ENCODE data around the gene PUDP.
"Not testable (repeated sequence)": the region's sequence is repeated elsewhere in the genome, so short reads cannot be mapped to it uniquely, and the experiment has no call there.

The PUDP gene

DNA sequence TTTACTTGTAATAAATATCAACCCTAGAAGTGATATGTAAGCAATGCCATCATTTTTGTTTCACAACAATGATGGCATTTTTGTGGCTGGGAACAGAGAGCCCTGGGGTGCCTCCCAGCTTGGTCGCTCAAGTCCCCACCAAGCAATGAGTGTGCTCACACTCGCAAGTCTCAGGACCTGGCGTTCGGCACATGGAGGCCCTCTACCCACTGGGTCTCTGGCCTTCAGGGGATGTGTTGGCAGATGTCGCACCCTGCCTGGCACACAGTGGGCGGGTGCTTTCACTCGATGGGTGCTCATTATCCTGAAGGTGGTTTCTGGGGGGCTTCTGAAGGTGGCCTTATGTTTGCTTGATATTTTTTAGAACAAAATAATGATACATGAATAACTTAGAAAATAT, 75.1 kb downstream of the PUDP start:
- DNase-seq, result no peak

DNA sequence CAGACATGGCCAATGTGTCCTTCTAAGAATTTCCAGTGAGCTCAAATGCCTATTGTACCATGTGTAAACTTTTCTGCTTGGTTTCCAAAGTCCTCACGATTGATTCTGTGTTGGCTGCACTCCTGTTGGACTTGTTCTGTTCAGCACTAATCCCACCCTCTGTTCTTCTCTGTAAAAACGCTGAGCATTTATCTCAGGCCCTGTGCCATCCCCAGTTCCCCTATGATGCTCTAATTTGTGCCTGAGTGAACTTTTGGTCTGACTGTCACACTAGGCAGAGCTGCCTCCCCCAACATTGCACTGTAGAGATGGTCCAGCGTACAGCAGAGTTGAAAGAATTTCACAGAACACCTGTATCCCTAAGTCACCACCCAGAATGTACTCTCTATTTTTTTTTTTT, 76.6 kb downstream of the PUDP start:
- DNase-seq, result no peak

DNA sequence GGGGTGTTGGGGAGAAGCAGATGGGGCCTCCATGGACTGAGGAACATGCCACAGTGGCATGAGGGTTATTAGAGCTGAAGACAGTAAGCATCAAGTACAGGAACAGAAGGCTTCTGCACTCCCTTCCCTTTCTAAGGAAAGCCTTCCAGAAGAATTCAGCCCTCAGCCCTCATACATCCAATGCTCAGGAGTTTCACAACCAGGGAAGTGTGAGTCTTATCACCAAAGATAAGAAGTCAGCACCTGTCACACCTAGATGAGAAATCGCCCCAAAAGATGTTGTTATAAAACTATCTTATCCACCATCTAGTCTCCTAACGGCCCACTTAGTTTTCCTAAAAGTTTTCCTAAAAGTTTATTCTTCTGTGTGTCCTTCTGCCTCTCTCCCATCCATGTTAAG, 78.4 kb downstream of the PUDP start:
- DNase-seq, result no peak

DNA sequence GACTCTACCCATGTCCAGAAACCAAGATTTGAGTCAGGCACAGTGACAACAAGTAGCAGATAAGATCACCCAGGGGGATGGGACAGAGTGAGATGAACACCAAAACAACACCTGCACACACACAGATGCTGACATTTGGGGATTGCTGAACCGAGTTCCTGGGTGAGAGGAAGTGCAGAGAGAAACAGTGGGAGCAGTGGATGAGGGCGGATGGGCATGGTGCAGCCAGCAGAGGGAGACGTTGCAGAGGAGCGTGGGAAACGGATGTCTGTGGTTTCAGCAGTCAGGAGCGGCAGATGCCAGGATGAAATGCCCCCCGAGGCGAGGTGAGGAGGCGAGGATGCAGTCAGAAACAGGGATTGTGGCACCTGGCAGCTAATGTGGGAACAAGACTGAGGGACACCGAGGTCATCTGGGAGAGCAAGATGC, 79.0 kb downstream of the PUDP start:
- peak; percentile 7 for DNase-seq

DNA sequence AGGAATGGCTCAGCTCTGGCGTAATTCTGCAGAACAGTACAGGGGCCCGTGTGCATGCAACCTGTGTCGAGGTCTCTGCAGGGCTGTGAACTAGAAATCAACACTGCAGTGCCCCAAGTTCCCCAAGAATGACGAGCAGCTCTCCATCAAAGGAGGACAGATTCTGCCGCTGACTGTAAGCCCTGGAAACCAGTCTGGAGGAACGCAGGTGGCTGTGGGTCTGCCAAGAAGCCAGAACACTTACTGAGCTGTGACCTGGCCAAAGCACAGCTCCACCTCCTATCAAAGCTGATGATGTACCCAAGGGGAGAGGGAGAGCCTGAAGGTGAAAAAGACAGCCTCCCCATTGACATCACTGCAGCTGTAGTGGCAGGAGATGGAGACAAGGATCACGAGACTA, 80.7 kb downstream of the PUDP start:
- DNase-seq, result no peak

DNA sequence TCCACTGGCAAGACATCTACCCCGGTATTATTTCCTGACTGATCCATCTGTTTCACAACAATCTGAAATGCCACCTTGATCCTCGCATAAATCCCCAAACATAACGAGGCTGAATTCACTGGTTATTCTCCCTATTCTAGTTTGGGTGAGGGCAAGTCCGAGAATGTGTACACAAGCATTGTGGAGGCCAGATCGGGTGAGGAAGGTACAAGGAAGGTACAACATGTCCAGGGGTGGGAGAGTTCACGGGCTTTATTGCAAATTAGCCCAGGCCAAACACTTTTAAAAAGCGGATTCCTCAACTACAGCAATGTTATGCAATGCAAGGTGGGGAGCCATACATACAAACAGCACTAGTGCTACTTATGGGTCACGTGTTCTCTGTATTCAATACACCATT, 82.5 kb downstream of the PUDP start:
- DNase-seq, result no peak

DNA sequence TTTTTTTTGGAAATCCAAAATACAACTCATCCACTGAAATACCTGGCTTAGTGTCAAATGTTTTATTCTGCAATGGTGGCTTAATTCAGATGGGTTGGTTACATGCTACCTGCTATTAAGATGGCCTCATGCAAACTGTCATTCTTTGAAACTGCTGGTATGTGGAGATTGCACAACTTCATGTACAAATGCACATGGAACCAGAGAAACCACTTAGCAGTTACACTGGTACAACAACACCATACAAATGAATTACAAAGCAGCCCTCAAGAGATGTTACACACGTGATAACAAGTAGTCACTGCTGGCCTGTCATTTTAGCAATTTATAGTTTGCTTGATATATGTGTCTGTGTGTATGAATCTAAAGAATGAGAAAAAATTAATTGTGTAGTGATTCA, 85.0 kb downstream of the PUDP start:
- no peak for DNase-seq

DNA sequence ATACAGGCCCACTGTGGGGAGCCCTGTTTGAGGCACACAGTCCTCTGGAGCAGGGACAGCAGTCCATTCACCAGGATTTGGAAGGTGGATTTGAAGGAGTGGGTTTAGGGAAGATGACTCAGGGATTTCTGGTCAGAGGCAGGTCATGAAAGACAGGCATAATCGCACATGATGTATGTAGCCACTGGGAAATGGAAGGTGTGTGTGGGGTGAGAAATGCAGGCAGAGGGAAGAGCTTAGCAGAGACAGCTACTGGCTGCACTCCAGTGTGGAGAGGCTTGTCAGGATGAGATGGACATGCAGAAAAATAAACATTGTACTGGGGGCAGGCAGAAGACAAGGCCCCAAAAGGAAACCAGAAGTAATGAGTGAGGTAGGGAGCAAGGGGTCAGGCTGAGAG, 85.7 kb downstream of the PUDP start:
- DNase-seq, result no peak

DNA sequence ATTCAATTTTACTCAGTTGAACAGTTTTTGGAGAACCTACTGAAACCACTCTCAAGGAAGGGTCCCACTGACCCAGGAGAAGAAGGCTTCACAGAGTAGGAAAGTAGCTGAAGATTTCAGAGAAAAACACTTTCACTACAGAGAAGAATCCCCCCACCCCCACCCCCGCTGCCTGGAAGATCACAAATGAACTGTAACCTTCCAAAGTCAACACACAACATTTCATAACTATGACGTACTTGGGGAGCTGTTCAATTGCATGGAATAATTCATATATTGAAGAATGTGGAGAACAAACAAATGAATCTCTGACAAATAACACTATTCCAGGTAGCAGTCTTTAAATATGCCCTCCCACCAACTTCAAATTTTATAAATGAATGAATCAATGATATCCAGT, 86.5 kb downstream of the PUDP start:
- no peak for DNase-seq

DNA sequence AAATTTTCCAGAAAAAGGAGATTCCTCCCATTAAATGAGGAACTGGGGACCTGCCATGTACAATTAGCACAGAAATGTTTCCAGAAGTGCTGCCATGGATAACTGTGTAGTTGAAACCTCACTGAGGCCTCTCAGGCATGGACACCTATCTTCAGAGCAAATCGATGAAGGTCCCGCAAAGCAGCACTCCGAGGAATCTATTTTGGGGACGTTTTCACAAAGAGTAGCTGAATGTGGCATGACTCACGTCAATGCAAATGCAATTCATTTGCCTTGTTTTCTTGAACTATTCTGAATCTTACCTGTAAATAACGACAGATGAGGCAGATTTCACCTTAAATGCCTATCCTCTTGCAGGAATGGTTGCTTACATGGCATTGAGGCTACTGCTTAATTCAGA, 87.5 kb downstream of the PUDP start:
- DNase-seq, result no peak

DNA sequence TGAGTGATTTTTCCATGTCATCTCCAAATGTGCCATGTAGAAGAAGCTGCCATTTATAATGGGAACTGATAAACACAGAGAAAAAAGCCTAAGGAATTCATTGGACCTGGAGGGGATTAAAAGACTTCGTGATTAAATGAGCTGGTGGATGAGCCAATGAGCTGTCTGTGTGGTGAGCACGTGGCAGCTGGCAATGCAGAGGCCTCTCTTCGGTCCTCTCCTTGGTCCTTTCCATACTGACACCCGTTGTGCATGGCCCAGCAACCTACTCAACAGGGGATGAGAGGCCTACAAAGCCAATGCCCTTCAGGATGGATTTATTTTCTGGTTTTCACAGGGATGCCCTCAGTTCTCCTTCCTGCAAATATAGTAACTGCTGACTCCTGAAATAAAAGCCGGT, 88.1 kb downstream of the PUDP start:
- DNase-seq, result no peak

DNA sequence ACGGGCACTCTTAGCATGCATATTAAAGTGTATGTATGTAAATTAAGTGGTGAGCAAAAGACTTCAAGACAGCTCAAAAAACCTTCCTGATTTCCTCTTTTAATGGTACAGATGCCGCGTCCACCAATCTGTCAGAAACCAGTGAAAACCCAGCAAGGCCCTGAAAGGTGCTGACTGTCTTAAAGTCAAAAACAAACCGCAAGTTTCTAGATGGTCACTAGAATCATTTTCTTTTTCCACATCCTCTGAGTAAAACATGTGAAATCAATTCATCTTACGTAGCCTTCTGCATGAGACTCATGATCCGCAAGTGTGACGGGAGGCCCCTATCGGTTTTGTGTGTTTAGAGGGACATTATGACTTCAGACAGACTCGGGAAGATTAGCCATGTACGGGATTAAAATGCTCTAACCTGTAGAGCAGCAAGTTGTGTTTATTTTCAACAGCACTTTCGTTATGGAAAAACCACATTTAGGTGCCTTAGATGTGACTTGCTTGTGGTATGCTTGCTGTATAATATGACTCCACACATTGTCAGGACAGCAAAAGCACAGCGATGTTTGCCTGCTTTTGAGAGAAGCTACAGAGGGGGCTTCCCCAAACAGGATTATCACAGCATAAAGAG, 88.6 kb downstream of the PUDP start:
- no peak for DNase-seq

DNA sequence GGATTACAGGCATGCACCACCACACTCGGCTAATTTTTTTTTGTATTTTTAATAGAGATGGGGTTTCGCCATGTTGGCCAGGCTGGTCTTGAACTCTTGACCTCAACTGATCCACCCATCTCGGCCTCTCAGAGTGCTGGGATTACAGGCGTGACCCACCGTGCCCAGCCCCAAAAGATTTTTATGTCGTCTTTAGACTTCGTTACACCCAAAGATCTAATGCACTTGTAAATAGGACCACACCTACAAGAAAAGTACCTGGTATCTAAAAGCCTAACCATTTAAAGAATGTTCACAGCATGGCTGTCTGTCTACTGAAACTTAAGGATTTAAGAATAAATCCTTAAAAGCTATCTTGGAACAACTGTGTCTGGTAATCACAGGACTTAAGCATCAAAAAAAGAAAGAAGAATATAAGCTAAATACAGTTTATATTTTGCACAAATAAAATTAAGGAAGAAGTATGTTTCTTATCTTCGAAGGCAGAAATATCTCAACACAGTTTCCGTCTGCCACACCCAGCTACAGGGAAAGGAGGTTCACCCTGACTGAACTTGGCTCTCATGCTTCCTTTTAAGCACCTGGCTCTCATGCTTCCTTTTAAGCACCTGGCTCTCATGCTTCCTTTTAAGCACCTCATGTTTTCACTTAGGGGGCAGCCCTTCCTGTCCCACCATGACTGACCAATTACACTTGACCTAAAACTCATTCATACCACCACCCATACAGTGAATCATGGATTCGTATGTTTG, 92.4 kb downstream of the PUDP start:
- DNase-seq, result no peak

DNA sequence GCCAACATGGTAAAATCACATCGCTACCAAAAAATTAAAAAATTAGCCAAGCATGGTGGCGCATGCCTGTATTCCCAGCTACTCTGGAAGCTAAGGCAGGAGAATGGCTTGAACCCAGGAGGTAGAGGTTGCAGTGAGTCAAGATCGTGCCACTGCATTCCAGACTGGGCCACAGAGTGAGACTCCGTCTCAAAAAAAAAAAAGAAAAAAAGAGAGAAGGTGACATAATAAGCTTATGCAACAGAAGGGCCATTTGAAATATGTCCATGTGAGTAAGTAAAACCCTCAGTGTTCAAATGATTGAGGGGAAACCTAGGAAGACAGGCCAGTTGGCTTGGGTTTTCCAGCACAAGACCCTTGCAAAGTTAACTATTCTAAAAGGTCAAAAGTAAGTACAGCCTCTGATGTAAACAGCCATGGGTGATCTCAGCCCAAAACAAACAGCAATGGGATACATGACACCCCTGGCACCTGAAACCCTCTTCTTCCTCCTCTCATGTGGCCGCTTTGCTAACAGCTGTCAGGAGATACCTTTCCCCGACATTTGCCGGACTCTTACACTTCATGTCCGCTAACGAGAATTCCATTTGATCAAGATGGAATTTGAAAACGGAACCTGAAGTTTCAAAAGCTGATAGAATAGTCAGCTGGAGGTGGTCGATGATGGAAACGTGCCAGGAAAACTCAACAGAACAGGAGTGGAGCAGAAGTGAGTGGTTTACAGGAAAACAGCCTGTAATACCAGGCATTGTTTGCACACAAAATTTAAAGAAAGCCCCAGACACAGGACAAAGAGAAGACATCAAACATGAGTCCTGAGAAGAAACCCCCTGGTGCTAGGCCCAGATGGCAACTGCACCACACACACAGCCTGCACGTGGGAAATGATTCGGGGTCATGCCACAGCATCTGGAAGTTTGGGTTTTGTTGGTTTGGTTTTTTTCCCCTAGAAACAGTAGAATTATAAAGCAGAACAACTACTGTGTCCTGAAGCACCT, 93.4 kb downstream of the PUDP start:
- DNase-seq, result no peak

DNA sequence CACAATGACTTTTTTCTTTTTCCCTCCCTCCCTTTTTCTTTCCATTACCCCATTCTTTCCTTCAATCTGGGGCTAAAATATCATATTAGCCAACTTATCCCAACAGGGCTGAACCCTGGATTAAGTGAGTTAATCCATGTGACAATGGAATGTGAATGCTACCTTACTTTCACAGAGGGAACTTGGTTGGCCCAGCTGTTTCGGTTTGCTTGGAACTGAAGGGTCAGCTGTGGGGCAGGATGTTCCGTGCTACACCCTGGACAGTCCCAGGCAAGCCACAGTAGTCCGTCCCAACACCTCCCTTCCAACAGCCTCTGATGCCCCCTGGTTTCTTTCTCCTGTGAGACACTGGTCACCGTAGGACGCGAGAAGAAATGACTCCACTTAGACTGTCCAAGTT, 95.4 kb downstream of the PUDP start:
- no peak for DNase-seq

DNA sequence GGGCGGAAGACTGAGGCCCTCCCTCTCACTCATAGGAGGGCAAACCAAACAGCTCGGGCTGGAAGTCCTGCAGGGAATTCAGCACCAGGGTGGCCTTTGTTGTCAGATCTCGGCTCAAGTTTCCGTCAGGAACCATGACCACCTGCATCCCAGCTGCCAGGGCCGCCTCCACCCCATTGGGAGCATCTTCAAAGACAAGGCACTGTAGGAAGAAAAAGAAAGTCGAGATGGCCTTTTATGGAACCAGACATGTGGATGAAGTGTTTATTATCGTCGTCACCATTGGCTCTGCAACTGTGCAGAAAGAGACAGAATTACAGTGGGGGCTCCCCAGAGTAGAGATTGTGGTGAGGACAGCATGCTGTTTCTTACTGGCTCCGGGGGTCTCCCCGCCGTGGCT, 97.7 kb downstream of the PUDP start:
- no peak for DNase-seq

DNA sequence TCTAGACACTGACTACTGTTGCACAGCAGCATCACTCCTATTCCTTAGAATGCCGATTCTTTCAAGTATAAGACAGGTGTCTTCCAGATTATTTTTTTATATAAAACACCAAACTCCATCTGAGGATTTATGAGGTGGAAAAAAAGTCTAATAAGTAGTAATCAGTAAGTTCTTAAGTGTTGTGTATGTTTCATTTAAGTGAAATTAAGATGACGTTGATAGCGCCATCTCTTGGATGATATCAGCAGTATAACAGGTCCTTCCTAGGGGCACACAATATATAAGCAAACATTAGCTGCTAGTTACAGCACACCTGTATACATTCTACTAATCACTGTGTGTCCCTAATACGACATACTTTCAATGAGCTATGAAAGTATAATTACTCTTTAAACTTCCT, 100.0 kb downstream of the PUDP start:
- DNase-seq, result no peak

DNA sequence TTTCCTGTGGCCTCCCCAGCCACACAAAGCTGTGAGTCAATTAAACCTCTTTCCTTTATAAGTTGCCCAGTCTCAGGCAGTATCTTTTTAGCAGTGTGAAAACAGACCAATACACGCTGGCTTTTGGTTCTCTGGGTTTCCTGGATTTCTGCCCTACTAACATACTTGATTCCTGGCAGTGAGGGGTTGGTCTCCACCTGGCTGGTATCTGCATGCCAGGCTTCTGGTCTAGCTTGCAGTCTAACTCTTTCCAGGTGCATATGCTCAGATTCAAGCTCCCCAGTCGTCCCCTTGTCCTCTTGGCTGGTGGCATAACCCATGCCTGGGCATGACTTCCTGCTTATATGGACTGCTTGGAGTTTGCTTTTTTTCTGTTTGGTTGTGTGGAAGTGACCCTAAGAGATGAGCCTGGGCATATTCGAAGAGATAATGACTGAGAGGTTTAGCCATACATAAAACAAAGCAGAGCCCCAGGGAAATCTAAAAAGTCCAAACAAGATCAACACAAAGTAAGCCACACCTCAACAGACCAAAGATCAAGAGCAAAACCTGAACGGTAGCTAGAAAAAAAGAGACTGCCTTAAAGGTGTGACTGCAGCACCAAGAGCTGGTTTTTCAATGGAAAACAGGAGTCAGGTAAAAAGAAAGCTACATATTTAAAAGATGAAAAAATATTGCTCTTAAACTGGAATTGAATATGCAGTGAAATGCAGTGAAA, 102.6 kb downstream of the PUDP start:
- DNase-seq, result no peak

DNA sequence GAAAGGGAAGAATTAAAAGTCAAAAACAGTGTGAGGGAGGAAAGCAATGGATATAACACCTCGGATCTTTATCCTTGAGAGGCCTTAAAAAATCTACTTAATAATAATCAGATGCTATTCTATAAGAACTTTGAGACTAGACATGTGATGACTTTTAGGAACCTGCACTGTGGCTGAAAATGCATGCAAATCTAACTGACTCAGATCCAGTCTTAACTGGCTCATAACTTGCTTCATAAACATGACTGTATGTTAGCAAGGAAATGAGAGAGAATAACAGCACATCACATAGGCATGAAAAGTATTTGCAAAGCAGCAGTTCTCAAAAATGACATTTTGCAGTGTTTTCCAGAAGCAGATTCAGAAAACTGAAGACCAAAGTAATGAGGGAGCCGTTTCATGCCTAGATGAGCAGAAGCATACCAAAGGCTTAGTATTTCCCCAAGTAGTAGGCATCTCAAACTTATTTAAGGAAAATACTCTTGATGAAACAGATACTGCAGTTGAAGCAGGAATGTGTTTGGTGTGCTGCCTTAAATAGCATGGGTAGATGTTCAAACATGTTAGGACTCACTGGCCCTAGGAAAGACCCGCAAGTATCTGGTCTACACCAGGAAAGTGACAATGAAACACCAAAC, 104.0 kb downstream of the PUDP start:
- not testable (repeated sequence) for DNase-seq

DNA sequence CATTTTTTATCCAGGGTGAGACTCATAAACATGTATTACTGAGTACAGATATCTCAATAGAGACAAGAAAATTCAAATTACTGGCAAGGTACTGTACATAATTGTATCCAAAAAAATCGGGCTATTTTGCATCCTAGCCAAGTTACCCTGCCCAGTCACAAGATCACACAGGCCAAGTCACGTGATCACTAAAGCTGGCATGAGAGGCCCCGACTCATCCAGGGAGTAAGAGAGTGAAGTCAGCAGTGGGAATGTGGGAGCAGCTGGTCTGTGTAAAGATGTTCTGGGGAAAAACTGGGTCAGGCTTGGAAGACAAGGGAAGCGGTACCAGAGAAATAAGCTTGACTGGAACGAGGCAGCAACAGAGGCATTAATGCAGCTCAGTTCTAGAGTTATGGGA, 119.7 kb downstream of the PUDP start:
- no peak for DNase-seq

DNA sequence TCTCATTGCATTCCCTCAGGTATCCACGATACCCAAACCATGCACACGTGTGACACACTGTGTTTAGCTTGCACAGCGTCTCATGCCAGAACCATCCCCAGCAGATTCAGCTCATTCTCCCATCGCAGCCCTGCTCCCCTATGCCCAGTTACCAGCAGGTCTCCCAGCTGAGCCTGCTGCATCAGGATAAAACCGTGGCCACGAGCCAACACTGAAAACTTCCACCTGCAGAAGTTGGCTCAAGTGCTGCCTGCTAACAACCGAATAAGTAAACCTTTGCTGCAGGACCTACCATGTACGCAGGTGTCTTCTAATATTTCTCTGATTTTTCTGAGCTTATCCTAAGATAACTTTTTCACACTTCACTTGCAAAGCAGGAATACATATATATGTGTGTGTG, 120.9 kb downstream of the PUDP start:
- no peak for DNase-seq

DNA sequence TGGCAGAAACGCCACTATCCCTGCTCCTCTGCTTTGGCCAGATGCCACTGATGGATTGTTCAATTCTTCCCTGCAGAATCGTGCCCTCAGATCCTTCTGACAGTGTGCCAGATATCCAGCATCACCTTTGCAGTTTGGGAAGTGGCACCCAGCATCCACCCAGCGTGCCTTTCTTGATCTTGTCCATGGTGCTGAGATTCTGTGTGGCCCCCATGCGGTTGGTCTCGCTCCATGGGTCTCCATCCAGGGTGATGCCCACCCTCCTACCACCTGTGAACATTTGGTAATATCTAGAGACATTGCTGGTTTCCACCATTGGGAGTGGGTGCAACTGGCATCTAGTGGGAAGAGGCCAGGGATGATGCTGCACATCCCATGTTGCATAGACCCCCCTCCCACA, 121.6 kb downstream of the PUDP start:
- DNase-seq, result not testable (repeated sequence)

DNA sequence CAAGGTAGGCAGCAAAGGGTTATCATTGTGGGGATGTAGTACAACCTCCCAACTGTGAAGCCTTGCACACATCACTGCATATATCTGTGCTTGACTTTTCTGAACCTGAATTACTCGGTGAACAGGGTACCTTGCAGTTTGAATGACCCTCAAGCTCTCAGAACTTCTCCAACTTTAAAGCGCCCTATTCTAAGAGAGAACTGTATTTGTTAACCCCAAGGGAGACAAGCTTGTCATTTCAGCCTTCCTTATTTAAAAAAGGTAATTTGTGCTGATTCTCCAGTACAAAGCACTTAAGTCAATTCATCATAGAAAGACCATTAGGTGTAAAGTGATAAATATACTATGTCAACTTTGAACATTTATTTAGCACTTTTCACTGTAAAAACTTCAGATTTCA, 122.5 kb downstream of the PUDP start:
- DNase-seq, result no peak
